ENCODE data around the gene SMOC2.

DNA sequence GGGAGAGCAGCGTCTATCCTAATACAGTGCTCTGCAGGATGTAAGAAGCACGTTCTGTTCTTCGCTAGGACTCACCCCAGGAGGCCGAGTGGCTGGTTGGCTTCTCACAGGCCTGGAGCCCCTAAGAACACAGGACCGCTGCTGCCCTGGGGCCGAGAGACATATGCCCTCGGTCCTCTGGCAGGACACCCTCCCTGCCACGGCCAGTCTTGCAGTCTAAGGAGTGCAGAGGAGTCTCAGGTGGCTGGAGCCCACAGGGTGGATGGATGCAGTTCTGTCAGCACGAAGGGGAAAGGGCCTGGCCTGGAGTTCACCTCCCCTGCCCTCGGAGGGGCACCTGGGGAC, 96.5 kb downstream of the SMOC2 start:
- TF ChIP-seq ZBTB7A (IDR thresholded peaks at IDR 0.05; ENCODE audit: low read depth) (no peak), EGR1 (IDR thresholded peaks at IDR 0.05) (no peak), NFIC (IDR thresholded peaks at IDR 0.05) (no peak), TAF1 (IDR thresholded peaks at IDR 0.05; ENCODE audit: low read depth) (no peak), YY1 (IDR thresholded peaks at IDR 0.05; ENCODE audit: low read depth) (no peak), EP300 (IDR thresholded peaks at IDR 0.05; ENCODE audit: borderline replicate concordance) (no peak), CEBPB (IDR thresholded peaks at IDR 0.05) (no peak), MAX (IDR thresholded peaks at IDR 0.05) (no peak), TEAD4 (IDR thresholded peaks at IDR 0.05) (no peak), FOXM1 (IDR thresholded peaks at IDR 0.05; ENCODE audit: borderline replicate concordance, low read depth) (no peak), CREB1 (IDR thresholded peaks at IDR 0.05; ENCODE audit: low read depth) (no peak)
- TF ChIP-seq, protein P1, sequence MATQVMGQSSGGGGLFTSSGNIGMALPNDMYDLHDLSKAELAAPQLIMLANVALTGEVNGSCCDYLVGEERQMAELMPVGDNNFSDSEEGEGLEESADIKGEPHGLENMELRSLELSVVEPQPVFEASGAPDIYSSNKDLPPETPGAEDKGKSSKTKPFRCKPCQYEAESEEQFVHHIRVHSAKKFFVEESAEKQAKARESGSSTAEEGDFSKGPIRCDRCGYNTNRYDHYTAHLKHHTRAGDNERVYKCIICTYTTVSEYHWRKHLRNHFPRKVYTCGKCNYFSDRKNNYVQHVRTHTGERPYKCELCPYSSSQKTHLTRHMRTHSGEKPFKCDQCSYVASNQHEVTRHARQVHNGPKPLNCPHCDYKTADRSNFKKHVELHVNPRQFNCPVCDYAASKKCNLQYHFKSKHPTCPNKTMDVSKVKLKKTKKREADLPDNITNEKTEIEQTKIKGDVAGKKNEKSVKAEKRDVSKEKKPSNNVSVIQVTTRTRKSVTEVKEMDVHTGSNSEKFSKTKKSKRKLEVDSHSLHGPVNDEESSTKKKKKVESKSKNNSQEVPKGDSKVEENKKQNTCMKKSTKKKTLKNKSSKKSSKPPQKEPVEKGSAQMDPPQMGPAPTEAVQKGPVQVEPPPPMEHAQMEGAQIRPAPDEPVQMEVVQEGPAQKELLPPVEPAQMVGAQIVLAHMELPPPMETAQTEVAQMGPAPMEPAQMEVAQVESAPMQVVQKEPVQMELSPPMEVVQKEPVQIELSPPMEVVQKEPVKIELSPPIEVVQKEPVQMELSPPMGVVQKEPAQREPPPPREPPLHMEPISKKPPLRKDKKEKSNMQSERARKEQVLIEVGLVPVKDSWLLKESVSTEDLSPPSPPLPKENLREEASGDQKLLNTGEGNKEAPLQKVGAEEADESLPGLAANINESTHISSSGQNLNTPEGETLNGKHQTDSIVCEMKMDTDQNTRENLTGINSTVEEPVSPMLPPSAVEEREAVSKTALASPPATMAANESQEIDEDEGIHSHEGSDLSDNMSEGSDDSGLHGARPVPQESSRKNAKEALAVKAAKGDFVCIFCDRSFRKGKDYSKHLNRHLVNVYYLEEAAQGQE (IDR thresholded peaks at IDR 0.05; ENCODE audit: low read depth): no peak
- TF ChIP-seq, protein P2, sequence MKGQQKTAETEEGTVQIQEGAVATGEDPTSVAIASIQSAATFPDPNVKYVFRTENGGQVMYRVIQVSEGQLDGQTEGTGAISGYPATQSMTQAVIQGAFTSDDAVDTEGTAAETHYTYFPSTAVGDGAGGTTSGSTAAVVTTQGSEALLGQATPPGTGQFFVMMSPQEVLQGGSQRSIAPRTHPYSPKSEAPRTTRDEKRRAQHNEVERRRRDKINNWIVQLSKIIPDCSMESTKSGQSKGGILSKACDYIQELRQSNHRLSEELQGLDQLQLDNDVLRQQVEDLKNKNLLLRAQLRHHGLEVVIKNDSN (IDR thresholded peaks at IDR 0.05): no peak
